Measurements from ENCODE around the gene PALD1.

DNA sequence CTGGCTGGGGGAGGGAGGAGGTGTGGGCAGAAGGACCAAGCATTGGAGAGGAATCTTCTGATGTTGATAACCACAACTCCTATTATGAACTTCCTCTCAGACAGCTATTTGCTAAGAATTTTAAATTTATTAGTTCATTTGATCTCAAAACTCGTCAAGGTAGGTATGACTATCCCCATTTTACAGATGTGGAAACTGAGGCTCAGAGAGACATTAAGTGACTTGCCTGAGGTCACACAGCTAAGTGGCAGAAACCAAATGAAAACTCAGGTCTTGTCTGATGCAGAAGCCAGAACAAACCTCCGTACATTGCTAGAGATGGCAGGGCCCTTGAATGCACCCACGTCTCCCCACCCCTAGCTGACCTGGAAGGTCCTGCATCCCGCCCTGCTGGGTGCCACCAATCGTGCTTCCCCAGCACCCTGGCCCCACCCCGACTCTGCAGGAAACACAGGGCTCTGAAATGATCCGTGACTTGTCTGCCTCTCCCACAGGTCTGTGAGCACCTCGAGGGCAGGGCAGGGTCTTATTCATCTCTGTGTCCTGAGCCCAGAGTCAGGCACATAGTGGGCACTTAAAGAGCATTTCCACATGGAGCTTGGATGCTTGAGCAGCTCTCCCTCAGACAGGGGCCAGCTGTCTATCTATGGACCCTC lies 5.6 kb upstream of the PALD1 start:
- TF ChIP-seq, protein P1, sequence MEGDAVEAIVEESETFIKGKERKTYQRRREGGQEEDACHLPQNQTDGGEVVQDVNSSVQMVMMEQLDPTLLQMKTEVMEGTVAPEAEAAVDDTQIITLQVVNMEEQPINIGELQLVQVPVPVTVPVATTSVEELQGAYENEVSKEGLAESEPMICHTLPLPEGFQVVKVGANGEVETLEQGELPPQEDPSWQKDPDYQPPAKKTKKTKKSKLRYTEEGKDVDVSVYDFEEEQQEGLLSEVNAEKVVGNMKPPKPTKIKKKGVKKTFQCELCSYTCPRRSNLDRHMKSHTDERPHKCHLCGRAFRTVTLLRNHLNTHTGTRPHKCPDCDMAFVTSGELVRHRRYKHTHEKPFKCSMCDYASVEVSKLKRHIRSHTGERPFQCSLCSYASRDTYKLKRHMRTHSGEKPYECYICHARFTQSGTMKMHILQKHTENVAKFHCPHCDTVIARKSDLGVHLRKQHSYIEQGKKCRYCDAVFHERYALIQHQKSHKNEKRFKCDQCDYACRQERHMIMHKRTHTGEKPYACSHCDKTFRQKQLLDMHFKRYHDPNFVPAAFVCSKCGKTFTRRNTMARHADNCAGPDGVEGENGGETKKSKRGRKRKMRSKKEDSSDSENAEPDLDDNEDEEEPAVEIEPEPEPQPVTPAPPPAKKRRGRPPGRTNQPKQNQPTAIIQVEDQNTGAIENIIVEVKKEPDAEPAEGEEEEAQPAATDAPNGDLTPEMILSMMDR (conservative IDR thresholded peaks at IDR 0.05): no peak
- no peak for TF ChIP-seq ZFX (IDR thresholded peaks at IDR 0.05)
